ENCODE measurements around the gene ENAH. TPM values are rescaled to one million over a fixed set of nuclear protein-coding genes. Genes with fewer than 3 reads are reported as not detected.

The ENAH gene
- total RNA-seq, 4 donors from 2014 or later = 22.9 to 109 (median 78.3) TPM

GRCh38 chr1:225462714-225463574 lies 190.0 kb downstream of the ENAH start:
- Histone ChIP-seq H3K4me1 (peaks cover 7 to 8% of the 10 kb centered on the region in 2 donors), H3K27ac (peak overlapping the region; percentile 37 to 58), H3K9me3 (no peaks in the 10 kb centered on the region), H3K27me3 (no peaks in the 10 kb centered on the region), H3K36me3 (no peaks in the 10 kb centered on the region), H3K4me3 (no peak overlapping the region)
- intact Hi-C loops (cut with DNase I; ENCODE audit: low total_unique reads) = no loop called here
- no peak for TF ChIP-seq CTCF (IDR thresholded peaks at IDR 0.05)
- peak in 1 of 2 donors; percentile 60 for DNase-seq

- Histone ChIP-seq H3K9me3 (no peaks in the 10 kb centered on the region), H3K27ac (peak overlapping the region; percentile 58 to 66), H3K36me3 (no peaks in the 10 kb centered on the region), H3K4me1 (peaks cover 7 to 8% of the 10 kb centered on the region in 2 donors), H3K4me3 (no peak overlapping the region), H3K27me3 (no peaks in the 10 kb centered on the region)
- intact Hi-C loops (cut with DNase I; ENCODE audit: low total_unique reads) = no loop called here
- TF ChIP-seq POLR2A (IDR thresholded peaks at IDR 0.05) (no peak), CTCF (IDR thresholded peaks at IDR 0.05) (no peak)
- no peak for DNase-seq
Measured at GRCh38 chr1:225462429-225462713, 190.6 kb downstream of the ENAH start.

GRCh38 chr1:225461533-225462428 lies 191.1 kb downstream of the ENAH start:
- intact Hi-C loops (cut with DNase I; ENCODE audit: low total_unique reads) = no loop called here
- peaks cover 7 to 8% of the 10 kb centered on the region in 2 donors for H3K4me1 ChIP-seq
- no peak overlapping the region for H3K4me3 ChIP-seq
- no peaks in the 10 kb centered on the region for H3K27me3 ChIP-seq
- DNase-seq = peak in 1 of 2 donors; percentile 63
- H3K36me3 ChIP-seq = no peaks in the 10 kb centered on the region
- H3K27ac ChIP-seq = peak overlapping the region; percentile 58 to 66
- no peaks in the 10 kb centered on the region for H3K9me3 ChIP-seq
- TF ChIP-seq POLR2A (IDR thresholded peaks at IDR 0.05) (no peak), CTCF (IDR thresholded peaks at IDR 0.05) (no peak)

- Histone ChIP-seq H3K27me3 (no peaks in the 10 kb centered on the region), H3K27ac (peak overlapping the region; percentile 58 to 66), H3K4me1 (peaks cover 7 to 8% of the 10 kb centered on the region in 2 donors), H3K9me3 (no peaks in the 10 kb centered on the region), H3K4me3 (no peak overlapping the region), H3K36me3 (no peaks in the 10 kb centered on the region)
- intact Hi-C loops (cut with DNase I; ENCODE audit: low total_unique reads) = no loop called here
- TF ChIP-seq CTCF (IDR thresholded peaks at IDR 0.05) = no peak
- TF ChIP-seq POLR2A (IDR thresholded peaks at IDR 0.05) = no peak
- no peak for DNase-seq
Measured at GRCh38 chr1:225460737-225461532, 192.0 kb downstream of the ENAH start.

Measured in uterus (tissue), 4 donors.